Measurements from ENCODE around the gene KIF26A.
"Not testable (repeated sequence)": the region's sequence is repeated elsewhere in the genome, so short reads cannot be mapped to it uniquely, and the experiment has no call there.

KIF26A gene

DNA sequence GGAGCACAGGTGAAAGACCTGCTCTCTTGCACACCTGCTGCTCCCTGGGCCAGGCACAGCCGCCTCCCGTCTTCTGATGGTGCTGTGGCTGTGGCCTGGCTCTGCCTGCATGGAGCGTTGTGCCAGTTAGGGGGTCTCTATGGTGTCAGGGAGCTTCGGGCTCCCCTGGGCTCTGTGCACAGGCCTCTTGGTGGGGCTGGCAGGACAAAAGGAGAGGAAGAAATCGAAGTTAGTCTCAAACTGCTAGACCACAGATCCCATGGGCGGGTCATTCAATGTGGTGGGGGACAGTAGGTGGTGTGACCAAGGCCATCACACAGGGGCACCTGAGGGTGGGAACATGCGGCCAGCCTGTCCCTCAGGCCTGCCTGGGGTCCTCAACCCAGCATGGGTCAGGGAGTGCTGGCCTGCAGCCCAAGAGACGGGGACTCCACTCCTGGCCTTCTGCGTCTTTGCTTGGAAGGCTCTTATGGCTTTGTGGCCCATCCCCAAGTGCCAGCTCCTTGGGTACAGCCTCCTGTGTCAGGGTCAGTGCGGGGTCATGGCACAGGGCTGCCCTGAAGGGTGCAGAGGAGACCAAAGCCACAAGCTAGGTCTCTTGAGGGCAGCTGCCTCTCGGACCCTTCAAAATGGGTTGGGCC is 84.1 kb downstream of the KIF26A start:
- DNase-seq (ENCODE audit: low read depth) = no peak

DNA sequence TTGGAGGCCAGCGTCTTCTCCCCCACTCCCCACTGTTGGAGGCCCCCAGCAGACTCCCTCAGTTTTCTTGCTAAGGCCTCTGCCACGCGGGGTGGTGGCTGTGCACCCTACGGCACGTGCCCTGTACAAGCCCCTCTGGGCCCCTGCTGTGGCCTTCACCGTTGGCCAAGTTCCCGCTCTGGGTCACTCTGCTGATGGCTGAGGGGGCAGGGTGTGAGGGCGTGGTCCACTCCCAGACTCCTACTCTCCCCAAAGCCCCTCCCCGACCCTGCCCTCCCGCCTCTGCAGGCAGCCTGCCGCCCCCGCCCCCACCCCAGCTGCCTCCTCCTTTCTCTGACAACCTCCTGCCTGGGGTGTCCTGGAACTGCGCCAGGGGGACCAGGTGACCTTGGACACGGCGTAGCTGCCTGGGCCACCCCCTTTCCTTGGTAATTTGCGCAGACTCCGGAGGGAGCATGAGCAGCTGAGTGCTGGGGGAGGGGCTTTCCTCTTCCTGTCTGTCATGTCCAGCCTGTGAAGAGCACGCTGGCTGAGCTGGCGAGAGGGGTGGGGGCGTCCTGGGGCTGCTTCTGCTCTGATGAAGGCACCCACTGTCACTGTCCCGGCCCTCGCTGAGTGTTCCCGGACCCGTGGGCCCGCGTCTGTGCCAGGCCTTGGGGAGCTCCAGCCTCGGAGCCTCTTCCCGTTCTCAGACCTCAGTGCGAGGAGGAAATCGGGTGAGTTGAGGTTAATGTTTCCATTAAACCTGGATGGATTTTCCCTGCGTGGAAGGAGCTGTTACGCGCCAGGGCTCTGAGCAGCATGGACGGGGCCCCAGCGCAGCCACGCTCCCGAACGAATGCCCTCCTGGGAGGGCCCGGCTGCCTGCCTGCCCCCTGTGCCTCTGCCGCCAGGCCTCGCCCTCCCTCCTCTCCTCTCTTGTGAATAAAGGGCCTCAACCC is 85.0 kb downstream of the KIF26A start:
- DNase-seq (ENCODE audit: low read depth) = no peak

DNA sequence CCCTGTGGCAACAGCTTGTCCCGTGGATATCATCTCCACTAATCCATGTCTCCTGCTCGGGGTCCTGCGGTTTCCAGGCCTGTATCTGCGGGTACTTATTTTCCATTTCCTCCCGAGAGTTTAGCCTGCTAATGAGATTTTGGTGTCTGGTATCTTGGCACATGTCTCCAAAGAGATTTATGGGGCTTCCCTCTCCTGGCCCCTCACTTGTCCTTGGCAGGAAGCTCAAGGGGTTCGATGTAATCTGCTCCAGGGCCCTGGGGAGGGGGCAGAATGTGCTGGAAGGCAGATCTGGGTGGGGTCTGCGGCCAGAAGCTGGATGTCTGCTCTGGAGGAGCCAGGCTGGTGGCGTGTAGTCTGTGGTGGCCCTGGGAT is 85.7 kb downstream of the KIF26A start:
- DNase-seq (ENCODE audit: low read depth) = no peak

DNA sequence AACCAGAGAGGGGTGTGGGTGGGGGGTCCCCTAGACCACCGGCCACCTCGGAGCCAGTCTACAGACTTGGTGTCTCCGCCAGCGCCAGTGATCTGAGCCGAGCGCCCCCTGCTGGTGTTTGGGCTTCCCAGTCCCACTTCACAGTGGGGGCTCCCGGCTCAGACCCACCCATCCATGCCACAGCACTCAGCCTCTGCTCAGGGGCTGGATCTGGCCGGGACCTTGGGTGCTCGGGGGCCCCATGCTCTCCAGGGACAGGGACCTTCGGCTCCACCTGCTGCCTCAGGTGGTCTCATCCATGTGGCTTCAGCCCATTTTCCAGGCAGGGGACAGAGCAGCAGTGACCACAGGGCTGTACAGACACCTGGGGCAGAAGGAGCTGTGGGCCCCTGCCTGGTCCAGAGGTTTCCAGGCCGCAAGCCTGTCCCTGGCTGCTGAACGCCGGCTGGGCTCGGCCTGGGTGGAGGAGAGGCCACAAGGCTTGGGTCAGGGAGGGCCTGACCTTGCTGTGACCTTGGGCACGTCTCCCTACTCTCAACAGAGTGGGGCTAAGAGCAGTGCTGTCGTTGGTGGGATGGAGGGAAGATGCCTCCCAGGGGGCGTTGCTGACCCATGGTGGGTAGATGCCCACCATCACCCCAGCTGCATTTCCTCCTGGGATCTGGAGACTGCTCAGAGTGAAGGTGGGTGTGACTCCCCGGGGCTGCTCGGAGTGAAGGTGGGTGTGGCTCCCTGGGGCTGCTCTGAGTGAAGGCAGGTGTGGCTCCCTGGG is 86.3 kb downstream of the KIF26A start:
- no peak for DNase-seq (ENCODE audit: low read depth)

DNA sequence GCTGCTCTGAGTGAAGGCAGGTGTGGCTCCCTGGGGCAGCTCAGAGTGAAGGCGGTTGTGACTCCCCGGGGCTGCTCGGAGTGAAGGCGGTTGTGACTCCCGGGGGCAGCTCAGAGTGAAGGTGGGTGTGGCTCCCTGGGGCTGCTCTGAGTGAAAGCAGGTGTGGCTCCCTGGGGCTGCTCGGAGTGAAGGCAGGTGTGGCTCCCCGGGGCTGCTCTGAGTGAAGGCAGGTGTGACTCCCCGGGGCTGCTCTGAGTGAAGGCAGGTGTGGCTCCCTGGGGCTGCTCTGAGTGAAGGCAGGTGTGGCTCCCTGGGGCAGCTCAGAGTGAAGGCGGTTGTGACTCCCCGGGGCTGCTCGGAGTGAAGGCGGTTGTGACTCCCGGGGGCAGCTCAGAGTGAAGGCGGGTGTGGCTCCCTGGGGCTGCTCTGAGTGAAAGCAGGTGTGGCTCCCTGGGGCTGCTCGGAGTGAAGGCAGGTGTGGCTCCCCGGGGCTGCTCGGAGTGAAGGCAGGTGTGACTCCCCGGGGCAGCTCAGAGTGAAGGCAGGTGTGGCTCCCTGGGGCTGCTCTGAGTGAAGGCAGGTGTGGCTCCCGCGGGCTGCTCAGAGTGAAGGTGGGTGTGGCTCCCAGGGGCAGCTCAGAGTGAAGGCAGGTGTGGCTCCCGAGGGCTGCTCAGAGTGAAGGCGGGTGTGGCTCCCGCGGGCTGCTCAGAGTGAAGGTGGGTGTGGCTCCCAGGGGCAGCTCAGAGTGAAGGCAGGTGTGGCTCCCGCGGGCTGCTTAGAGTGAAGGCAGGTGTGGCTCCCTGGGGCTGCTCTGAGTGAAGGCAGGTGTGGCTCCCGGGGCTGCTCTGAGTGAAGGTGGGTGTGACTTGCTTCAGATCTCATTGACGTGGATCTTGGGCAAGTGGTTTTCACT is 87.1 kb downstream of the KIF26A start:
- DNase-seq (ENCODE audit: low read depth) = not testable (repeated sequence)

DNA sequence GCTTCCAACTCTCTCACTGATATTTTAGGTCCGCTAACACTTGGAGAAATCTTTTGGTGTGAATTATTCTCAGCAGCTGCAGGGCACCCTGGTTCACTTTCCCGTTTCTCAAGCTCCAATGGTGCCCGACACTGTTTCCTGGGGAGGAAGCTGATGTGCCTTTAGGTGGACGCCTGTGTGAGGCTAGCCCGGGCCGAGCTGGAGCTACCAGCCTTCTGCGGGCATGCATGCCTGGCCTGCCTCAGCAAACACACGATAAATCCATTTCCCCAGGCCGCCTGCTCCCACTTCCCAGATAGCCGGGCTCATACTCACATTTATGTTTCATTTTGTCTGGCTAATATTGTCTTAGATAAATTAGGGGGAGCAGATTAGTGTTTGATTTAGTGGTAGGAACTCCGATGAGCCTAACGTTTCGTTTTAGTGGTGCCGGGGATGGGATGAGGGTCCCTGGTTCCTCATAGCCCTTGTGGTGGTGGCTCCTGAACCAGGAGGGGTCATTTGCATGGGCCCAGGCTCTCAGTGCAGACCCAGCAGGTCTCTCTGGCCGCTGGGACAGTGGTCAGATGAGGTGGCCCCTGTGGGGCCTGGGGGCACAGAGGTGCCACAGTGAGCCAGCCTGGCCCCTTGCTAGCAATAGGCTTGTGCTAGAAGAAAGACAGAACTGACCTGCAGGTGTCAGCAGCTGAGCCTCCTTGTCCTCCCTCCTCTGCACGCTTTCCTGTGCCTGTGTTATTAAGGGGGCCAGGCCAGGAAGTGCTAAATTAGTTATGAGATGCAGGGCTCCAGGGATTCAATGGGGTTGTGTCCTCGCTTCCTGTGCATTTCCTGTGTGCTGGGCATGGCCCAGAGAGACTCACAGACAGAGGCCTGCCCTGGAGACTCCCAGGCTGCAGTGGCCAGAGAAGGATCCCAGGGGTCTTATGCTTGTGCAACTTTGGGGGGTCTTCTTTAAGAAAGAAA is 88.3 kb downstream of the KIF26A start:
- no peak for DNase-seq (ENCODE audit: low read depth)

DNA sequence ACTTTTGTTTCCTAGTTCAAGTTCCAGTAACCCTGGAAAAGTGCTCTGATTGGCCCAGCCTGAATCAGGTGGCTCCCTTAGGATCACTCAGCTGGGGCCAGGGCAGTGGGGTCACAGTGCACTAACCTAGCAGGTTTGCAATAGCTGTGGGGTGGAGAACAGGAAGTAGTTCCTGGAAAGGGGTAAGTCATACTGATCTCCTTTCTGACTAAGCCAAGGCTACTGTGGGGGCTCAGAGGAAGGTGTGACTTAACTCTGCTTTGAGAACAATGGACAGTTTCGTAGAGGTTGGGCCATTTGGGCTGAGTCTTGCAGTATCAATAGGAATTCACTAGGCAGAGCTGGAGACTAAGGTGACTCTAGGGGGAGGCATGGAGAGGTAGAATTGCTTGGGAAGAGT is 89.4 kb downstream of the KIF26A start:
- no peak for DNase-seq (ENCODE audit: low read depth)

DNA sequence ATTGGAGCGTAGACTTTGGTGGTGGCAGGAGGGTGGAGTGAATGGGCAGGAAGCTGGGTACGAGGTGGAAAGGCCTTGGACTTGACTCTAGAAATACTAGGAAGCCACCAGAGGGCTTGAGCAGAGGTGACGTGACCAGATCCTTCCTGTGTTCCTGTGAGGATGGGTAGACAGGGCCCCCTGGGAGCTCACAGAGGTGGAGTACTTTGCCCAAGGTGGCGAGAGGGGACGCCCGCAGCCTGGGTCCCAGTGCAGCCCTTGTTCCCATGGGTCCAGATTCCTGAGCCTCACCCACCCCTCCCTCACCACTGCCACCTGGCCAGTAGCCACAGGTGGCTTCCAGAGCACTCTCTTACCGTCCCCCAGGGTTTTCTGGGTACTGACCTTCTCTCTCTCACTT is 89.8 kb downstream of the KIF26A start:
- no peak for DNase-seq (ENCODE audit: low read depth)

DNA sequence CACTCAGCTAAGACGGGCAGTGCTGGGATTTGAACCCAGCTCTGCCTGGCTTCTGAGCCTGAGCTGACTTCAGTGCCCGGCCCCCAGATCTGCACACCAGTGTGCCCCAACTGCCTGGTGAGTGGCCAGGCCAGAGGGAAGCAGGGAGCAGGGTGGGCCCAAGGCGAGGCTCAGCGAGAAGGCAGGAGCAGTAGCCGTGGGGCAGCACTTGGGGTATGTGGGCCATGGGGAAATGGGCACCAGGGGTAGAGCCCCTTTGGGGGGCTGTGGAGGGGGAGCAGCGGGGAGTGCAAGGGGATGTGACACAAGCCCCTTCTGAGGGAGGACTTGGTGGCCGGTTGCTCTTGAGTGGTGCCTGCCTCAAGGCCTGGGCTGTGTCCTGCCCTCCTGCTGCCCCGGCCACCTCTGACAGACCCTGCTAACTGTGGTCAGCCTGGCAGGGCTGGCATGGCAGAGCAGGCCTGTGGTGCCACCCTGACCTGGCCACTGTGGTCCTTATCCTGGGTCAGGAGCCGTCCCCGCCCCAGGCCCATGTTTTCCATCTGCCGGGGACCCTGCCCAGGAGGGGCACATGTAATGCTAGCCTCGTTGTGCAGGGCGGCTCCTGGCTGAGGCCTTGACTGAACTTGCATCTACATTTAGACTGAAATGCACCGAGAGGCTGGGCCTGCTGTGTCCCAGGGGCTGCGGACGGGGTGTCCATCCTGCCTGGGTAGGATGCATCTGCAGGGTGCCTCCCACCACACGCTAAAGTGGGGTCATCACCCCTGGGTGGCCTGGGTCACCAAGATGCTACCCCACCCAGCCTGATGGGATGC is 90.5 kb downstream of the KIF26A start:
- no peak for DNase-seq (ENCODE audit: low read depth)

DNA sequence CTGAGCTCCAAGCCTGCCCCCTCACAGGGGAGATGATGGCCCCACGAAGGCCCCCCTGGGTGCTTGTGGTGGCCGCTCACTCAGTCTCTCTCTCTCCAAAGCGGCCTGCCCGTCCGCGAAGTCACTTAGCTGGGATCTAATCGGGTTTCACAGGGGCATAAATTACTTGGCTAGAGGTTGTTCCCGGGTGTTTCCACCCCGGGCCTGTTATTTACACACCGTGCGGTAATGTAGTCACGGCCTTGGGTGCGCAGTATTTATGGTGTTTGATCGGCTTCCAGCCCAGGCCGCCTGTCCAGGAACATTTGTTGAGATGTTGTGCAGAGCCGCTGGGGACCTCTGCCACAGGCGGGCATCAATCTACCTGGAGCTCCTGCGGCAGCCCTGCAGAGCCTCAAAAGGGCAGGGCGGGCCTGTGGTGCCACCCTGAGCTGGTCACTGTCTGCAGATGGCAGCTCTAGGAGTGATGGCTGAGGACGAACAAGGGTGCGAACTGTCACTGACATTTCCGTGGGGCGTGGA is 91.2 kb downstream of the KIF26A start:
- no peak for DNase-seq (ENCODE audit: low read depth)

DNA sequence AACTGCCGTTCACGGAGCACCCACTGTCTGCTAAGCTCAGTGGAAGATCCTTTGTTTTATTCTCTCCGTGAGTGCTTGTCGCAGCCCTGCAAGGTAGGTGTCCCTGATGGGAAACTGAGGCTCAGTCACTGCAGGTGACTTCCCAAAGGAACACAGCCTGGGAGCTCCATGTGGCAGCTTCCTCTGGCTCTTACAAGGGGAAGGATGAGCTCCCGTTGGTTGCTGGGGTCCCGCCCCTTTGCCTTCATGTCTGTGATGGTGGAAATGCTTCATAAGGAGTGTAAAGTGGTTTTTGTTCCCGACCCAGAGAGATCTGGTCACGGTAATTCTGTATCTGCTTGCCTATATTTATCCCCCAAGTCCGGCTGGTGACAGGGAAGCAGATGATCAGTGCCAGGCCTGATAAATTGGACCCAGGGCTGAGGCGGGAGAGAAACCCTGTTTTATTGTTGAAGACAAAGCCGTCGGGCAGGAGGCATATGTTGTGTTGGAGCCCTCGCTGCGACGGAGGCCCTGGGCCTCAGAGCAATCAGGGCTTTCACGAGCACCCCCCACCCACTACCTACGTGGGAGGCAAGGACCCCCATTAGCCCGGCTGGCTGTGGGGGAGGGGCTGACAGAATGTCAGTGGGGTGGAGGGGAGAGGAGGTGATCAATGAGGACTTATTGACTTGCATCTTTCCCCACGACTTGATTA is 91.9 kb downstream of the KIF26A start:
- DNase-seq (ENCODE audit: low read depth) = no peak
